GM19467 (cell line): ENCODE measurements around the gene P2RY12.

ENCODE experiments used
- ATAC-seq: cut with Tn5 transposase; IDR thresholded peaks from one replicate; pipeline ENCODE4 v1.9.1; 2021; ENCODE audit warnings: mild to moderate bottlenecking, moderate library complexity; ENCODE audit not compliant: unreplicated experiment

P2RY12 gene

DNA sequence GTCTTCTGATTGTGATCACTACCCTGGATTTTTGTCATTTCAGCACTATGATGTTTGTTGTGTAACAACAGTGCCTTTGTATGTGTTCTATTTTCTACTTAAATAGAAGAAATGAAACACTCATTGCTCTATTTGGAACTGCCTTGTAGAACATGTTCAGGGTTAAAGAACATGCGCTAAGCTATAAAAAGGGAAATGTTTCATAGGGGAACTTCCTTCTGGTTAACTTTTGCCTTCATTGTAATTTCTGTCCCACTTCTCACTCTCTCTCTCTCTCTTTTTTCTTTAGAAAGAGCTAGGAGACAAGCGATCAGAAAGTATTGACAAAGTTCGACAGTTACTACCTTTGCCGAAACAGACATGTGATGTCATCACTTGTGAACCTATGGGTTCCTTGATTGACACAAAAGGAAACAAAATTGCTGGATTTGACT is at the start of gene P2RY12:
Gene P2RY12, minus strand, starts transcription at position 13 of the 434 bp plus-strand sequence. CDS start 45,908 bp downstream, outside the sequence.
- ATAC-seq = no peak

DNA sequence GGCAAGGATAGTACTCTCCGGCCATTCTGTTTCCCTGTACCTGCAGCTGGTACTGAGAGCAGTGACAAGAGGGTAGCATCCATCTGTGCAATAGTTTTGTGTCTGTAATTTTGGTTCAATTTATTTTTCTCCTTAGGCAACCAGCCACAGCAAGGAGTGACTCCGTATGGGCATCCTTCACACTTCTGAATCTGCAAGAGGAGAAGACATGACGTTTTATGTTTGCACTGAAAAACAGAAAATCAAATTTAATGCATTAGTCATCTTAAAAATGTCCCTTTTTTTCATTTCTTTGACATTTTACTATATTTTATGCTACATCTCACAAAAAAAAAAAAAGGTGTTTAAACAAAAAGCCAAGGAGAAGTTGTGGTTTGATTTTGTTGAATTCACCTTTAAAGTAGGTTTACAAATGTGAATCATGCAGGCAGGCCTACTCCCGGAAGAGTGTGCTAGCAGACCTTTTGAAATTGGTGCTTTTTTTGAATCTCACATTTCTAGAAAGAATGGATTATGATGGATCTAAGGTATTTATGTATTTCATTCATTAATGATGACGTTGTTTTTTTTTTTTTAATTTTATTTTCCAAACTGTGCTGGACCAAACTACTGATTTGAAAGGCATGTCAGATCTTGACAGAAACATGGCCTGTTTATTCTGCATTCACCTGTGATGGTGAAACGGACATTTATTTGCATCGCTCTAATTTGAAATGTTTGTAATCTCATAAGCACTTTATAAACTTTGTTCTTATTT is 48.2 kb upstream of the P2RY12 start:
- ATAC-seq = no peak

DNA sequence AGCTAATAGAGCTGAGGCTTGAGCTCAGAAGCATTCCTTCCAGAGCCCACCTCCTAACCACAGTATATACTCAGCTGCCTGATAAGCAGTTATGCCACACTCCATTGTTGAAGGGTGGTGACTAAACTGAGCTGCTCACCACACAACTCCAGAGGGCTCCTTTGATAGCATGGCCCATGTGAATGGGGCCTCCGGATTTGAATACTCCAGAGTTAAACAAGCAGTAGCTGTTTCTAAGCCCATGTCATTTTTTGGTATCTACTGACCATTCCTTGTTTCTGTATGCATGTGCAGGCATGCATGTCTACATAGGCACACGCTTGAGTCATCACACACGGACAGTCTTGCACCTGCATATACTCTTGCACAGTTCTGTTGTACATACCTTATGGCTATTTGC is 47.4 kb upstream of the P2RY12 start:
- no peak for ATAC-seq

DNA sequence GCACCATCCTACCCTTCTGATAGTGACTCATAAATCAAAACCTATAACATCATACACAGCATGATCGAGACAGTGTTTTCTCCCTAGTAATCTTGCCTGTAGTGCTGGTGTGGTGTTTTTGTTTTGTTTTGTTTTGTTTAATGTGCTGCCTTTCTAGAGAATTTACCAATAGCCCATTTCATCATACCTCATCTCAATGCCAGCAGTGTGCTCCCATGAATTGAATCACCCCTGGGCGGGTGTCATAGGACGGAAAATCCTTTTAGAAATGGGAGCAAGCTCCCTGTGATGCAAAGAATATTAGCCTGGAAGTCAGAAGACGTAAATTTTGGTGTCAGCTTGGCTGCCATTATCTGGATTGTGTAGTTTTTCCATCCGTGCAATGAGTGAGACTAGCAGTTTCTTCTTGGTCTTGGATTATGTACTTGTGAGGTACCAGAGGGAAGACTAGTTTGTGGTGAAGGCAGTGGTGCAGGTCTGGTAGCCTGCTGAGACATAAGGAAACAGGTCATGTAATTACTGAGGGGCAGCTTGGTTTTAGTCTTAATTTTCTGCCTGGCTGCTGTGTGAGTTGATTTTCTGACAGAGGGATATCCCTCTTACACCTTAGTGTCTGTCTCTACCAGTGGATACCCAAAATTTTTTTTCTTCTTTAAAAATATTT is 46.4 kb upstream of the P2RY12 start:
- ATAC-seq = no peak

DNA sequence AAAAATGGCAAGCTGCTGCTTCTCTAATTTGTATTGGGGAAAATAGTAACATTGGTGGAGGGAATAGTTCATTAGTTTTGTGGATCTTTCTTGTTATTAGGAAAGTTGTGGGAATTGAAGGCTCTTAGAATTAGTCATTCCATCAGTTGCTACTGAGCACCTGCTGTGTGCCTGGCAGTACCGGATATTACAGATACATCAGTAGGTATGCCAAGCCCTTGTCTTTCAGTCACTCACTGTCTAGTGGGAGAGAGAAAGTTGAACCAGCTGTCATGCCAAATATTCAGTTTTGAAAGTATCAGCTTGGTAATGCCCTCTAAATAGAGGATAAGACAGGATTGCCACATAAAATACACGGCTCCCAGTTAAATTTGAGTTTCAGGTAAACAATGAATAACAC is 43.8 kb upstream of the P2RY12 start:
- ATAC-seq = no peak

DNA sequence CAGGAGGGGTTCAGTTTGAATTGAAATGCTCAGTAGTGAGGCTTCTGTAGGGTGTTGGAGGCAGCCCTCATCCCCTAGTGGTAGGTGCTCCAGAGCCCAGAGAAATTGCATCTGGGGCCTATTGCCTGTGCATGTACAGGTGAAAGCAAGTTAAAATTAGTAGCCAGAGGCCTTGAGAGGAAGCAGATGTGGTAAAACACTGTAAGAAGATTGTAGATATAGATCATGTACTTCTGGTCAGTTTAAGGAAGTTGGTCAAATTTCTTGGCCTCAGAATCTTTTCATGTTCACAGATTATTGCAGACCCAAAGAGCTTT is 41.7 kb upstream of the P2RY12 start:
- peak; percentile 52 for ATAC-seq

DNA sequence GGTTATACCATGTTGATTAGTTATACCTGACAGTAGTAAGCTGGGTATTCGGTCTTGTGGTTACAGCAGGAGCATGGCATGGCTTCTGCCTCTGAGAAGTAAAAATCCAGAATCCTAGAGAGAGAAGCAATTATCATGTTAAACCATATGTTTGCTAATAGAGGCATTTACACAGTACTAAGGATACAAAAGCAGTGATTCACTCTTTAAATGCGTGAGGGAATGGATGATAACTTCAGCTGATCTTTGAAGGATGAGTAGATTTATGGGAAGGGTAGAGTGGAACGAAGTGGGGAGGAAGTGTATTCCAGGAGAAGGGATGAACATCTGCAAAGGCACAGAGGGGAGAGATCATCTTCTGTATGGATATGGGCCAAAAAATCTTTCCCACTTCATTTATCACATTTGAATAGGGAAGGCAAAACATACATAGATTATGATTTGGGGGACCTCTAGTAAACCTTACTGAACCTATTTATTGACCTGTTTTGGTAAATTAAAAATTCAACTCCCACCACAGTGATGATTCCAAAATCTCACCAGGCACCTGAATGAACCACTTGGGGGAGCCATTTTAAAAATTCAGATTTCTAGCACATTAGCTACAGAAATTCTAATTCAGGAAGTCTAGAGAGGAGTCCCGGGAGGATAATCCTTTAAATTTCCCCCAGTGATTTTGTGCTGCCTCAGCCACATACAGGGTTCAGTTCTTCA is 41.2 kb upstream of the P2RY12 start:
- ATAC-seq = peak; percentile 24

DNA sequence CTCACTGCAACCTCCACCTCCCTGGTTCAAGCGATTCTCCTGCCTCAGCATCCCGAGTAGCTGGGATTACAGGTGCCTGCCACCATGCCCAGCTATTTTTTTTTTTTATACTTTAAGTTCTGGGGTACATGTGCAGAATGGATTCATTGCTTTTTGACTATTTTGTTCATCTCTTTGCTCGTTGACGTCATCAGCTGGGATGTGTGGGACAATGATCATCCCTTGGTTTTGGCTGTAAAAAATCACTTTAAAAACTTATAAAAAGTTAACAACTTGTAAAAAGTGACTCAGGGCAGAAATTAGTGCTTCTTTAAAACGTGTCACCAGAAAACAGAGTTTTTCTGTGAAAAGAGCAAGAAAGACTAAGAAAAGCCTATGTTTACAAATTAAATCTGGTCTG is 38.5 kb upstream of the P2RY12 start:
- ATAC-seq = no peak

DNA sequence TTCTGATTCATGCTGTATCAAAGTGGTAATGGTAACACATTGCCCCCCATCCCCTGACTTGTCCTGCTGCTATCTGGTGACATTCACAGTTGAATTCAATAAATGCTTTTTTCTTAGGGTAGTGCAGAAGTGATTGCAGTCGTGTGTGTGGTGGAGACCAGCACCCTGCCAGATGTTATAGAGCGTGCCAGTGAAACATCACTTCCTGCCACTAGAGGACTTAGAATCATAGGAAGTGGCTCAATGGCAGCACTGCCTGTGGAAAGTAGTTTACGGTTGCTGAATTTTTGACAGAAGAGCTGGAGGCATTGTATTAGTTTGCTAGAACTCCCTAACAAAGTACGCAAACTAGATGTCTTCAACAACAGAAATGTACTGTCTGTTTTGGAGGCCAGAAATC is 37.4 kb upstream of the P2RY12 start:
- no peak for ATAC-seq

DNA sequence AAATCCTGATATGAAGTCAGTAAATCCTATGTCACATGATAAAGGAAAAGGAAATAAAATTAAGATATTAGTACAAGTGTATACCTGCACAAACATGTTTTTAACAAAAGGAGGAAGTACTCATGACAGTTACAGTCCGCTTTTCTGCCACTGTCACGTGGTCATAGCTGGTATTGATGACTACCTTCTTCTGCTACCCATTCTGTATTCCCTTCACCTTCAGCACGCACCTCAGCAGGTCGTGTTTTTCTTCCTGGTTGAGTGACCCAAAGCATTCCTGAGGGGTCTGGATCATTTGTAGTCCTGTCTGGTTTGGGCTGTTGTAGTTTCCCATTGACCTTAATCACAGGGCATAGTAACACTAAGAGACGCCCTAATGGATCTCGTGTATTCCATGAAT is 35.3 kb upstream of the P2RY12 start:
- no peak for ATAC-seq

DNA sequence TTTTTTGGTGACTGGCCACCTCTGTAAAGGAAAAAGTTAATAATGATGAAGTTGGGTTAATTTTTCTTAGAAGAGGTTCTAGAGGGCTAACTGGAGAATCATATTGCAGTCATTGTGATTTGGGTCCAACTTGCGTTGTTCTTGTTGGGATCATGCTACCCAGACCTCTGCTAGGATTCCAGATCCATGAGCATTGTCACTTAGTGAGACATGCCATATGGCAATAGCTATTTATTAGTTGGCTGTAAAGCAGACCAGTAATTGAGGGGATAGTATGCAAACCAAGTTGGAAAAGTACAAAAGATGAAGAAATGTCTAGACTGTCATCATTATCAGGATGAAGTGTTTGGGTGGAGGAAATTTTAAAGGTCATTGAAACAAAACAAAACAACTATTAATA is 30.7 kb upstream of the P2RY12 start:
- no peak for ATAC-seq

DNA sequence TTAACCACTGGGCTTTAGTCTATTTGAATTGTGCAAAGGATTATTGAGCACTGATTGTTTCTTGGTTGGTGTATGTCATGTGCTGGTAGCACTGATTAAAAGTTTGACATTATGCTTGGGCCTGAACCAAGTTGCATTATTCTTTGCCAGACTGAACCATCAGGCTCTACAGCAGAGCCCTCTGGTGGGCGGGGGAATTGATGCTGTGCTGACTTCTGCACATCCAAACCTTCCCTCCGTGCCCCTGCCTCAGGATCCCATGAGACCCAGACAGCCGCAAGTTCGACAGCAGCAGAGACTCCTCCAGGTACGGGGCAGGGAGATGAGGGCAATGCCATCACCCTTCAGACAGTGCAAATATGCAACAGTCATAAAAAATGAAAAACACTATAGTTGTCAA is 28.4 kb upstream of the P2RY12 start:
- no peak for ATAC-seq

DNA sequence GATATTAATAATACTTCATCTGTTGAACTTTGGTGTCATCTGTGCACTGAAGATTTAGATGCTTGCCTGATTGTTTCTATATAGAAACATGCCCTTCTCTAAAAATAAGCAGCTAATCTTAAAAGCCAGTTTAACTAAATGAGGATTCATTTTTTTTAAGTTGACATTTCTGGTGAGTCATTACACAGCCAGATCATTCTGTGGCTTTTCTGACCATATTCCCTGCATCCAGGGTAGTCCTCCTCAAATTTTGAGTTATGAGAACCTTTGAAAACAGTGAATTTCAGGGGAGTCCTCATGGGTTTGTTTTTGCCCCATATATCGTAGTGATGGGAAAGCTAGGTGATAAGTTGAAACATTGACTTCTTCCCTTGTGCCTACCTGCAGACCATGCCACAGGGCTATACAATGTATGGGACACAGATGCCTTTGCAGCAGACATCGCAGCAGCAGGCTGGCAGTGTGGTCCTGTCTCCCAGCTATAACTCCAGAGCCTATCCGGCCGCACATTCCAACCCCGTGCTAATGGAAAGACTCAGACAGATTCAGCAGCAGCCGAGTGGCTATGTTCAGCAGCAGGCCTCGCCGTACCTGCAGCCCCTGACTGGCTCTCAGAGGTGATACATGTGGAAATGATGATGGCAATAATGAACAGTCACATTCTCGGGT is 26.5 kb upstream of the P2RY12 start:
- ATAC-seq = no peak

DNA sequence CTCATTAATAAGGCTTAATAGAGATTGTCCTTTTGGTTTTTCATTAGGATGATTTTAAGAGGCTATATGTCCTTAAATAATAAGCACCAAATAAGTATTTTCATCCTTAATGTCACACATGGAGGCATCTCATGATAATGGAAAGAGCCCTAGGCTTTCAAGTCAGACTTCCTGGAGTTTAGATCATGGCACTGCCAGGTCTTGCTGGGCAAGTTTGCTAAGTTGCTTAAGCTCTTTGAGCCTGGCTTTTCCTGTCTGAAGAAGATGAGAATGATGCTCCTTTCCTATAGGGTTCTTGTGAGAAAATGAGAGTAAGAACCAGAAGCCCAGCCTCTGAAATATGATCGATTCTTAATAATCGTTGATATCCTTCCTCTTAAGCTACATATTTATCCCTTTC is 23.4 kb upstream of the P2RY12 start:
- no peak for ATAC-seq

DNA sequence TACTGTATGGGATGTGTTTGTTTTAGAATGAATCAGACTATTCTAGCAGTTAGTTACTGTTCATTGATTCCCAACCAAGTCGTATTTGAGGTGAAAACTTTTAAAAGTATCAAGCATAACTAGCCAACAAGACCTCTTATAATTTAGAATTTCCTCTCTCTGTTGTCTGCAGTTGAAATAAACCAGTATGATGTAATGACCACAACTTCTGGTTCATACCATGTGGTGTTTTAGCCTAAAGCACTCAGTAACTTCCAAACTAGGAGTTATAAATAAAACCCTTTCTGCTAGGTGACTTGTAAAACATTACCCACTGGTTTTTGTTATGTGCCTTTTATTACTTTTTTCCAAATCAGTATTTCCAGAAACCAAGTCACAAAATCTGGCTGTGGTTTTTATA is 19.8 kb upstream of the P2RY12 start:
- ATAC-seq = no peak

DNA sequence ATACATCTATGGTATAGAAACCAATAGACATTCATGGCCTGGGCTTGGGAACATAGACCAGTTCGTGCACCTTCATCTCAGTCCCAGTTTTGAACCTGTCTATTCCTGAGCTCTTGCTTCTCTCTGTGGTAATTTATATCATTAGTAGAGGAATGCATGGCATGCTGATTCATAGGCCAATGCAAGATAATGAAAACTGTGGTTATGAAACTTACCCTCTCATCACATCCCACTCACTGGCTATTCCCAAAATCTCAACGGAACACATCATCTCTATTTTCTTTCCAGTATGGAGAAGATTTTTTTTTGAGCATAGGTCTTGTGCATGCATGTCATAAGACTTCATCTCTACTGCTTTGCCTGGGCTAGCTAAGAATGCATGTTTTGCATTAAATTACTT is 18.7 kb upstream of the P2RY12 start:
- no peak for ATAC-seq

DNA sequence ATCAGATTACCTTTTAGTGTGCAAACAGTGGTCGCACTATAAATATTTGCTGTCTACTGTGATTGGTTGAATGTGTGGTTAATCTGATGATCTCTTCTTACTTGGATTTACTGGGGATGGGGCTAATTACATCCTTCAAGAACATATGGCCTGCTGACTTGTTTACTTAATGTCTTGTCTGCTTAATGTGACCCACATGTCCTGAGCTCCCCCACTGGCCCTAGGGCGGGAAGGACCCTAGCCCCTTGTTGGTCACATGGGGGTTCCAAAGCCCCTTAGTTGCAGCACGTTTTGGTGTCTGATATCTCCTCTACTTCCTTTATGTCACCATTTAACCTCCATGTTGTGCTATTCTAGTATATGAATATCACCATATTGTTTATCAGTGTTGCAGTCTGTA is 17.8 kb upstream of the P2RY12 start:
- no peak for ATAC-seq

DNA sequence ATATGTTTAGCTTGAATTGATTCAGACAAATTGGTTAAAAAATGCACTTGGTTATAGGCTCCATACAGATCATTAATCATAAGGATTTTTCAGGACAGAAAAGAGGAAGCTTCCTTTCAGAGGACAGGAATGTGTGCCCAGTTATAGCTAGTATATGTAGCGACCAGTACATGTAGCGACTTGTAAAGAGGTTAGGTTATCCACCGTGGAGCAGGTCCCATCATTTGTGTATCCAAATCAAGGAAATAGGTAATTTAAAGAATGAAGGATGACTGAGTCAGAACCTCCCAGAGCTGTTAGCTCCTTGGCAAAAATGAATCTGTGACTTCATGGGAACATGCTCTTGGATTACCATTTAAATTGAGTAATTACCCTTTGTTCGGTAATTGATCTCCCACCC is 15.8 kb upstream of the P2RY12 start:
- ATAC-seq = no peak

DNA sequence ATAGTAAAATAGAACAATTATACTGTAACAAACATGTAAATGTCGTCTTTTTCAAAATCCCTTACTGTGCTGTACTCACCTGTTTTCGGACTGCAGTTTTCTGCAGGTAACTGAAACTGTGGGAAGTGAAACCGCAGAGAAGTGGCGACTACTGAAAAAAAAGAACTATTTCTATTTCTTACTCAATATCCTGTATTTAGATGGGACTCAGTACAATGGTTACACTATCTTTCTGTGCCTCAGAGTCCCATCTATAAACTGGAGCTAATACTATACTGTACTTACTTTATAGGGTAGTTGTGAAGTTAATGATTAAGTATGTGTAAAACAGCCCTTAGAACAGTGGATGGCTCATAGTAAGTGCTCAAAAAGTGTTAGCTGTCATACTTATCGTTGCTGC is 14.3 kb upstream of the P2RY12 start:
- no peak for ATAC-seq

DNA sequence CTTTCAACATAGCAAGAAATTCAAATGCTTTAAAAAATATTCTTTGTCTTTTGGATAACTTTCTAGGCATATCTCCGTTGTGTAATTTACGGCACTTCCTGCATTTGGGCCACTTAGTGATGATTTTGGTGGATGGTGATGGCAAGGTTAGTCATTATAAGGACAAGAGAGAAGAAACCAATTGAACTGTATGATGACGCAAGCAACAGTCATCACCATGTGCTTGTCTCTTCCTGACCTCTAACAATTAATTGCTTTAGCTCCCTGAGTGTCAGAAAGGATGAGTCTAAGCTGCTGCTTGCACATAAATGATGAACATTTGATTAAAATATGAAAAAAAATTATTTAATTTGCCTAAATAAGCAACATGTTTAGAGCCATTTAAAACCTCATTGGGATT is 11.3 kb upstream of the P2RY12 start:
- ATAC-seq = no peak

DNA sequence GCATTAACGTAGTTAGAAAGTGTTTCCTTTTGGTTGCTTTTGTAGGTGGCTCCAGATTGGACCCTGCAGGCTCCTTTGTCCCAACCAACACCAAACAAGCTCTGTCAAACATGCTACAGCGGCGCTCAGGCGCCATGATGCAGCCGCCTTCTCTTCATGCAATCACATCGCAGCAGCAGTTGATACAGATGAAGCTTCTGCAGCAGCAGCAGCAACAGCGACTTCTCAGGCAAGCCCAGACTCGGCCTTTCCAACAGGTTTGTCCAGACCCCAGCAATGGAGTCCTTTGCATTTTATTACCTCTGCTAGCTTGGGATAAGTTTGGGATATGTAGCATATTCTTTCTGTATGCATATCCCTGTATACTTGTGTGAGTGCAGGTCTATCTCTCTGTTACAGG is 10.1 kb upstream of the P2RY12 start:
- no peak for ATAC-seq

DNA sequence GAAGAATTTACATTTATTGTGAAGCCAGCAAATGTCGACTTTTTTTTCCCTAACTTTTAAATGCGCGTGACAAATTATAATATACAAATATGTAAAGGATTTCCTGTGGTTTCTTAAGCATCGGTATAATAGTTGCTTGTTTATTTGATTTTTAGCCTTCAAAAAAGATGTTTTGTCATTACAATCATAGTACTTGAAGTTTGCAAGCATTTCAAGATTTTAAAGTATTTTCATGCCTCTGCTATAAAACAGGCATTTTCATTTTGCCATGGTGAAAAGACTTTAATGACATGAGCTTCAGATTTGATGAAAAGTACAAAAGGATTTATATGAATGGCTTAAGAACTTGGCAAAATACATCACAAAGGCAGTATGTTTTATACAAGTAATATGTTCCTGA is 9.4 kb upstream of the P2RY12 start:
- ATAC-seq = no peak
